Transverse colon (tissue), 4 donors: ENCODE data around the gene NFE2.

ENCODE experiments used
- CTCF ChIP-seq, 5 experiments: fragments of 200-600 bp in 3 of 5; fragments of 450-650 bp in 2 of 5; sonication (generic) in 3 of 5; IDR thresholded peaks; 1 replicate in 2 of 5; 2 replicates in 3 of 5; pipeline ENCODE4 v1.5.1; 2016 to 2017; ENCODE audit warnings: antibody characterized with exemption in 5 of 5, inconsistent platforms in 3 of 5, mild to moderate bottlenecking in 2 of 5, moderate library complexity in 1 of 5
- POLR2A ChIP-seq: fragments of 450-650 bp; IDR thresholded peaks from one replicate; pipeline ENCODE4 v1.6.1; 2016; ENCODE audit warnings: antibody characterized with exemption, mild to moderate bottlenecking, moderate library complexity
- POLR2AphosphoS5 ChIP-seq, 3 donors: sonication (generic); formaldehyde crosslinking; IDR thresholded peaks; one replicate each; pipeline ENCODE4 v1.6.1; 2016; ENCODE audit warnings: antibody characterized with exemption in 3 of 3

GRCh38 chr12:54279227-54279631, 21.6 kb downstream of the NFE2 start:
- TF ChIP-seq POLR2A (no peak), CTCF (IDR thresholded peaks at IDR 0.05) (no peak), POLR2AphosphoS5 (IDR thresholded peaks at IDR 0.05) (no peak)
